ENCODE measurements around the gene DHRS11.
A peak's percentile ranks its signal among the peaks of the same experiment; 100 is the strongest.

DHRS11 gene

GRCh38 chr17:36591434-36592315, at the start of gene DHRS11:
Gene DHRS11, plus strand, starts transcription at chr17:36591879. Its CDS starts 131 bp downstream, at chr17:36592010.
- peak within 1 kb of the TSS; percentile 70 for H3K4me3 ChIP-seq (ENCODE audit: low read depth, low read length)

DNA sequence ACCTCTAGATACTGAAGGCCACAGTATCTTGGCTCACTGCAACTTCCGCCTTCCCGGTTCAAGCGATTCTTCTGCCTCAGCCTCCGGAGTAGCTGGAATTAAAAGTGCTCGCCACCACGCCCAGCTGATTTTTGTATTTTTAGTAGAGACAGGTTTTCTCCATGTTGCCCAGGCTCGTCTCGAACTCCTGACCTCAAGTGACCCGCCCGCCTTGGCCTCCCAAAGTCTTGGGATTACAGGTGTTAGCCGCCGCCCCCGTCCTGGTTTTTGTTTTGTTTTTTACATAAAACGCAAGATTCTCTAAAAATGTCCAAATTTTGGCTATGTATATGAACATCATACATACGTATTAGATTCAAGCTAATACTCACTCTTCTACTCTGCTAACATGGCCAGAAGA, 48.9 kb upstream of the DHRS11 start:
- H3K4me3 ChIP-seq (ENCODE audit: low read depth, low read length) = no peak overlapping the region

DNA sequence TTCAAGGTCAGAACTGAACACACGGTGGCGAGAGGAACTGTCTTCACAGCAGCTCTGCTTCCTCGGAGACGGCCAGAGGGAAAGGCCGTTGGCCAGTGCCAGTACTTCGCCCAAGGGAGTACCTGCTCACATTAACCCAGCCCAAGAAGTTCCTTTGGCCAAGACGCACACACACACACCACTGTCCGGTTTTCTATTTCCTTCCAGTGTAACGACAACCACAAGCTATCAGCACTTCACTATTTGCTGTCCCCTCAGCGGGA, 47.7 kb upstream of the DHRS11 start:
- peak overlapping the region; percentile 85 for H3K4me3 ChIP-seq (ENCODE audit: low read depth, low read length)

- H3K4me3 ChIP-seq (ENCODE audit: low read depth, low read length) = peak within 1 kb of the TSS; percentile 85
These were observed 47.2 kb upstream of the DHRS11 start, which contains the start of gene GGNBP2 for GRCh38 chr17:36544307-36545076. Gene GGNBP2, plus strand, starts transcription at chr17:36544919. Its CDS starts 806 bp downstream, at chr17:36545725.

GRCh38 chr17:36545077-36545464, 46.6 kb upstream of the DHRS11 start:
- peak overlapping the region; percentile 85 for H3K4me3 ChIP-seq (ENCODE audit: low read depth, low read length)

DNA sequence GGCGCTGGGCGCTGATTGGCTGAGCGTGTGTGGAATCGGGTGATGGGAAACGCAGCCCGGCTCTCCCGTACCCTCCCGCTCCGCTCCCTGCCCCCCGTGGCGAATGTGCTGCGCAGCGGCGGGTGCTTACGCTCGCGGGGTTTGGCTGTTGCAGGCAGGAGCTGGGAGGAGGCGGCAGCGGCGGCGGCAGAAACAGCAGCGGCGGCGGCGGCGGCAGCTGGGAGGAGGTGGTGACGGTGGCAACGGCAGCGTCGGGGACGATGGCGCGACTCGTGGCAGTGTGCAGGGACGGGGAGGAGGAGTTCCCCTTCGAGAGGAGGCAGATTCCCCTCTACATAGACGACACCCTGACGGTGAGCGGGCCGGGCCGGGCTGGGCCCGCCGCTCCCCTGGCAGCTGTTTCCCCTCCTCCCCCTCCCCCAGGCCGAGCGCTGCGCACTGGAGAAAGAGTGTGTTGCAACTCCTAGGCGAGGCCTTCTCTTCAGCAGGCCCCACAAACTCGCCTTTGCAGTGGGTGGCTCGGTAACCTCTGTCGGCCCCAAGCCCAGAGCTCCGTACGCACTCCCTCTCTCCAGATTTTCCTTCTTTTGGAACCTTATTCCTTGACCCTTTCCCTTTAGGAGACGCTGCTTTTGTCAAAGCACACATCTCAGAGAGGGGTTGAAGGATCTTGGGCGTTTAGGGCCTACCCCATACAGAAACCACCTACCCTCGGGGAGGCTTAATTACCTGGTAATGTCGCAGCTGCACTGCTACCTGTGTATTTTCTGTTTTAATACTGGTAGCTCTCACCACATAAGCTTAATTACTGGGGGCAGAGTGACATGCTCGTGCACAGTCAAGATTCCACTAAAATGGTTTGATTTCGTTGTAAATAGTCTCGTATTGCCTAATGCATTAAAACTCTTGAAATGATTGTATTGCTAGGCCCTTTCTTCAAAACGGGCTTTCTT, 45.9 kb upstream of the DHRS11 start:
- peak overlapping the region; percentile 68 for H3K4me3 ChIP-seq (ENCODE audit: low read depth, low read length)

- peak overlapping the region; percentile 68 for H3K4me3 ChIP-seq (ENCODE audit: low read depth, low read length)
These were observed 45.1 kb upstream of the DHRS11 start for GRCh38 chr17:36546418-36547093.

GRCh38 chr17:36547776-36548175, 43.9 kb upstream of the DHRS11 start:
- H3K4me3 ChIP-seq (ENCODE audit: low read depth, low read length) = no peak overlapping the region

DNA sequence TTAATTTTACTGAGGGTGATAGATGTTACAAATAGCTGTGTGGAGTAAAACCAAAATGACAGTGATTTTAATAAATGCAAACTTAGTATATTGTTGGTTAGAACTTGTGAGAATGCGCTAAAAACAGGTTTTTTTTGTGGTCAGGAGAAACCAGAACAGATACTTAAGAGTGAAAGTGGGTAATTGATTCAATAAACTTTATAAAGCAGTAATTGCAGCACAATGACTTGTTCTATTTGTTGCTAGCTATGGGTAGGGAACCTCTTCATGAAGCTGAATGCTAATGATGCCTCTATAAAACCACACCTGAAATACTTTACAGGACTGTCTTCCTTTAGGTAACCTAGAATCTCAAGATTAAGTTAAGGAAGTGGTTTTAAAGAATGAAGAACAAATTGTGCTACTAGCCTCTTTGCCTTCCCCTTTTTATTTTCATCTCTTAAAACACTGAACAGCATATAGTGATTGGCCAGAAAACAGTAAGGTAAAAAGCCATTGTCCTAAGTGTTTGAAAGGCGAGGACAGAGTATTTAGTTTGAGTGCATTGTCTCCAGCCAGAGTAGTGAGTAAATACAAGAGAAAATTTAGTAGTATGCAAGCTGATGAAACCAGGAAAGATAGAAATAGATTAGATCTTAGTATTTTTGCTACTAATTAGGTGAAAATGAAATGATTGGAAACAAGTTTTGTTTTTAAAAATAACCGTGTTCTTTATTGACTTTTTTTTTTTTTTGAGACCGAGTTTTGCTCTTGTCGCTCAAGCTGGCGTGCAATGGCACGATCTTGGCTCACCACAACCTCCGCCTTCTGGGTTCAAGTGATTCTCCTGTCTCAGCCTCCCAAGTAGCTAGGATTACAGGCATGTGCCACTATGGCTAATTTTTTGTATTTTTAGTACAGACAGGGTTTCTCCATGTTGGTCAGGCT, 40.9 kb upstream of the DHRS11 start:
- no peak overlapping the region for H3K4me3 ChIP-seq (ENCODE audit: low read depth, low read length)

GRCh38 chr17:36553459-36553858, 38.2 kb upstream of the DHRS11 start:
- no peak overlapping the region for H3K4me3 ChIP-seq (ENCODE audit: low read depth, low read length)

DNA sequence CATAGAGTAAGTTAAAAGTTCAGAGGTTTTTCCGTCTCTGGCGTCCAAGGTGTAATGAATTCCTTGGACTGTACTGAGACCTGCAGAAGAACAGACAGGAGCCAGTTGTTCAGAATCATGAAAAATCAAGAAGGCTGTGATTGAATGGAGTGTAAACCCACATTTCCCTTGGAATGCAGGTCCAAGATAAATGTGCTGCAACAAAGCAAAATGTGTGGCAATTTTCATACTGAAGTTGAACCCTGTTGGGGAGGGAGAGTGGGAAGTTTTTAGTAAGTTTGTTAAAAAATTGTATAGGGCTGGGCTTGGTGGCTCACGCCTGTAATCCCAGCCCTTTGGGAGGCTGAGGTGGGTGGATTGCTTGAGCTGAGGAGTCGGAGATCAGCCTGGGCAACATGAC, 25.6 kb upstream of the DHRS11 start:
- no peak overlapping the region for H3K4me3 ChIP-seq (ENCODE audit: low read depth, low read length)

GRCh38 chr17:36575028-36575427, 16.7 kb upstream of the DHRS11 start:
- no peak overlapping the region for H3K4me3 ChIP-seq (ENCODE audit: low read depth, low read length)

DNA sequence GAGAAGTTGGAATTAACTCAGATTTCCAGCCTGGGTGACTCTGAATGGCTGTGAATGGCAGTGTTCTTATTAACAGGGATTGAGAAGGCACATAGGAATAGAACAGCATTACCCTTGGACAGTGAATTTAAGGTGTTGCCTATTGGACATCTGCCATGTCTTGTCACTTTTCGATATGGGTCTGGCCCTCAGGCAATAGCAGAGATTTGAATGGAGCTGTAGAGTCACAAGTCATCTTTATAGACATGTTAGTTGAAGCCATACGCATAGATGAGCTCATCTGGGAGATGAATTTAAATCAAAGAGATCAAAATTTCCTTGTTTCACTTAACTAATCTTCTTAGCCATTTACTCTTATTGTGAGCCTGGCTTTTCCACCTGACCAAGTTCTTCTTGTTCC, 14.9 kb upstream of the DHRS11 start:
- no peak overlapping the region for H3K4me3 ChIP-seq (ENCODE audit: low read depth, low read length)

DNA sequence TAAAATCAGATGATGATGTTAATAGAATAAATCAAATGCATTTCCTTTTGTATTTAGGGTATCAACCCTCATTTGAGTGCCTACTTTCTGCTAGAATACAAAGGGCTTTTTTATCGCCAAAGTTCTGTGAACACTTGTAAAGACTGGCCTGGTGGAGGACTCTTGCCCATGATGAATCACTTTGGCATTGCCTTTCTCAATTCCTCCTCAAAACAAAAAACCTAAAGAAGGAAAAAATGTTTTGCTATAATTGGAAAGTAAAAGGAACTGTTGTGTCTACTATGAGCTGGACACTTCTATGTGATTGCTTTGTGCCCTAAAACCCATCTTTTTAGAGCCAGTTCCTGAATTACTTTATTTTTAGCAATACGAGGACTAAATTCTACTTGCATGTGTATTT, 13.0 kb upstream of the DHRS11 start:
- no peak overlapping the region for H3K4me3 ChIP-seq (ENCODE audit: low read depth, low read length)

- no peak overlapping the region for H3K4me3 ChIP-seq (ENCODE audit: low read depth, low read length)
These were observed 7.9 kb upstream of the DHRS11 start for GRCh38 chr17:36583787-36584186.

DNA sequence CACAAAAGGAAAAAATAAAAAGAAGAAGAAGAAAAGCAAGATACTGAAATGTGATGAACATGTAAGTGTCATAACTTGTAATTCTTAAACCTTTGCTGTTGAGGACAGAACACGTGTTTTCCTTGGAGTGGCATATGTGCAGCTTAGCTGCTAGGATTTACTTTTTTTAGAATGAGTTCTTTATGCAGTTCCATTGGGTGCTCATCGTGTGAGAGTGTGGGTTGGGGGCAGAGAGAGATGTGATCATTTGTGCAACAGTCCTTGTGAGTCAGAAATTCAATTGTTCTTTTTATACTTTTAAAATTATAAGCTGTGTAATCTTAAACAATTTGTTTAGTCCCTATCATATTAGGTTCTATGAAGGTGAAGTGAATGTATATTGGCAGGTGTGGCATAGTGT, 5.5 kb upstream of the DHRS11 start:
- H3K4me3 ChIP-seq (ENCODE audit: low read depth, low read length) = no peak overlapping the region

DNA sequence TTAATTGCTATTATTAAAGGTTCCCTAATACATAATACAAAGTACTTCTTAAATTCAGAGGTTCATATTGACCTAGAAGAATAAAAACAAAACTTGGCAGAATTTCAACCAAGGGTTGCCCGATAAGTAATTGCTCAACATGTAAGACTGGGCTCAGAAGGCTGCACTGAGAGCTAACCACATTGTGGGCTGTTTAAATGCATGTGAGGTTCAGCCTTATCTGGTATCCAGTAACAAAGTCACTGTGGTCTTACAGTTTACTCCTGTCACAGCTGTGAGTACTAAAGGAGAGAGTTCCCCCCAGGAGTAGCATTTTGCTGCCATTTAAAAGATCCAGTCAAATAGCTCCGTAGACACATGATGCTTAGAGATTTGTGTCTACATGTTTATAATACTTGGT, 1.6 kb upstream of the DHRS11 start:
- no peak overlapping the region for H3K4me3 ChIP-seq (ENCODE audit: low read depth, low read length)

GRCh38 chr17:36592316-36592715, 637 bp downstream of the DHRS11 start:
- H3K4me3 ChIP-seq (ENCODE audit: low read depth, low read length) = peak overlapping the region; percentile 70

- peak overlapping the region; percentile 70 for H3K4me3 ChIP-seq (ENCODE audit: low read depth, low read length)
These were observed 1.1 kb downstream of the DHRS11 start for GRCh38 chr17:36592716-36593321.
